Parathyroid adenoma (tissue), 2 donors: ENCODE data around the gene PFKL.

ENCODE experiments used
- H2AFZ ChIP-seq: fragments of 300-600 bp; sonication (generic); one replicate; pipeline ENCODE4 v1.7.0; 2017; ENCODE audit warnings: antibody characterized with exemption, mild to moderate bottlenecking
- H3K27ac ChIP-seq: fragments of 300-600 bp; sonication (generic); one replicate; pipeline ENCODE4 v1.7.0; 2017
- H3K27me3 ChIP-seq: fragments of 300-600 bp; sonication (generic); one replicate; pipeline ENCODE4 v1.7.0; 2017; ENCODE audit warnings: low read length; ENCODE audit not compliant: control insufficient read depth, insufficient read depth
- H3K36me3 ChIP-seq: fragments of 300-600 bp; sonication (generic); one replicate; pipeline ENCODE4 v1.7.0; 2017; ENCODE audit warnings: low read length; ENCODE audit not compliant: control insufficient read depth, insufficient read depth
- H3K4me1 ChIP-seq: fragments of 300-600 bp; sonication (generic); one replicate; pipeline ENCODE4 v1.7.0; 2017; ENCODE audit warnings: control low read depth
- H3K4me2 ChIP-seq: fragments of 300-600 bp; sonication (generic); one replicate; pipeline ENCODE4 v1.7.0; 2017; ENCODE audit warnings: low read length
- H3K4me3 ChIP-seq: fragments of 300-600 bp; sonication (generic); one replicate; pipeline ENCODE4 v1.7.0; 2017; ENCODE audit warnings: low read depth, low read length
- H3K79me2 ChIP-seq: fragments of 300-600 bp; sonication (generic); one replicate; pipeline ENCODE4 v1.7.0; 2017; ENCODE audit warnings: control low read depth
- H3K9ac ChIP-seq: fragments of 300-600 bp; sonication (generic); one replicate; pipeline ENCODE4 v1.7.0; 2017; ENCODE audit warnings: mild to moderate bottlenecking
- H3K9me3 ChIP-seq: fragments of 300-600 bp; sonication (generic); one replicate; pipeline ENCODE4 v1.7.0; 2017; ENCODE audit warnings: low read length; ENCODE audit not compliant: control insufficient read depth
- CTCF ChIP-seq: fragments of 300-600 bp; sonication (generic); IDR thresholded peaks from one replicate; pipeline ENCODE4 v1.7.0; 2017; ENCODE audit warnings: antibody characterized with exemption, mild to moderate bottlenecking
- donor health status: primary hyperparathyroidism.

PFKL gene

GRCh38 chr21:44323591-44323990 is 23.7 kb downstream of the PFKL start:
- Histone ChIP-seq H3K4me2 (no peak overlapping the region), H3K27ac (no peak overlapping the region), H2AFZ (no peak overlapping the region), H3K4me1 (no peaks in the 10 kb centered on the region), H3K9me3 (no peaks in the 10 kb centered on the region), H3K9ac (no peak overlapping the region), H3K4me3 (no peak overlapping the region), H3K27me3 (no peaks in the 10 kb centered on the region), H3K79me2 (no peaks in the 10 kb centered on the region), H3K36me3 (no peaks in the 10 kb centered on the region)
- no peak for TF ChIP-seq CTCF

- Histone ChIP-seq H3K27me3 (no peaks in the 10 kb centered on the region), H2AFZ (no peak overlapping the region), H3K4me3 (no peak overlapping the region), H3K4me1 (no peaks in the 10 kb centered on the region), H3K36me3 (no peaks in the 10 kb centered on the region), H3K4me2 (no peak overlapping the region), H3K79me2 (no peaks in the 10 kb centered on the region), H3K9me3 (no peaks in the 10 kb centered on the region), H3K27ac (no peak overlapping the region), H3K9ac (no peak overlapping the region)
- TF ChIP-seq CTCF, result no peak
These were observed 24.4 kb downstream of the PFKL start for GRCh38 chr21:44324106-44324853.

GRCh38 chr21:44324854-44325107 is 24.9 kb downstream of the PFKL start:
- TF ChIP-seq CTCF, result no peak
- no peaks in the 10 kb centered on the region for H3K79me2 ChIP-seq

DNA sequence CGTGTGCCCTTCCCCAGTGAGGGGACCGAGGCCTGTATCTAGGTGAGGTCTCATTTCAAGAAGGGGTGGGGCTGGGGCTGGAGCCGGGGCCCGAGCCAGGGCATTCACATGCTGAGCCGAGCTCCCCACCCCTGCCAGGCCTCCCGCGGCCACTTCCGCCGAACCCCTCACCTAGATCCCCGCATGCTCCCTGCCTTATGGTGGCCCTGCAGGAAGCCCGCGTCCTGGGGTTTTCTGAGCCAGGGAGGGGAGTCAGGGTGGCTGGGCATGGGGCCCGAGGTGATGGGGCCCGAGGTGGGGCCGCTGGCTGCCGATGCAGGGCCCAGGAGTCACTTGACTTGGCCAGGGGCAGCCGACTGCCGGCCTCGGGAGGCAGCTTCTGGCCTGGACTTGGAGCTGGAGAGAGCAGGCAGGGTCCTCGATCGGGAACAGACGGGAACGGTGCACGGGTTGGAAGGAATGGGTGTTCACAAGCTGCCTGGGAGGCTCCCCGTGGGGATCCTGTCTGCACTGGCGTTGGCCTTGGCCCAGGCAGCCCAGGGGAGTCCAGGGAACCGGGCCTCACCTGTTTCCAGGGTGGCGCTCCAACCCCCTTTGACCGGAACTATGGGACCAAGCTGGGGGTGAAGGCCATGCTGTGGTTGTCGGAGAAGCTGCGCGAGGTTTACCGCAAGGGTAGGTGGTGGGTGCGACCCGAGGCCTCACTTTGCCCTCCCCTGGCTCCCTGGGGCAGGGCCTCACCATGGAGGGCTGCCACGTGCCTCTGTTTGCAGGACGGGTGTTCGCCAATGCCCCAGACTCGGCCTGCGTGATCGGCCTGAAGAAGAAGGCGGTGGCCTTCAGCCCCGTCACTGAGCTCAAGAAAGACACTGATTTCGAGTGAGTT is 25.8 kb downstream of the PFKL start:
- H3K36me3 ChIP-seq, result no peaks in the 10 kb centered on the region
- H3K27ac ChIP-seq, result no peak overlapping the region
- H3K79me2 ChIP-seq, result no peaks in the 10 kb centered on the region
- H3K9ac ChIP-seq, result no peak overlapping the region
- H3K27me3 ChIP-seq, result no peaks in the 10 kb centered on the region
- H3K9me3 ChIP-seq, result no peaks in the 10 kb centered on the region
- H2AFZ ChIP-seq, result no peak overlapping the region
- no peak overlapping the region for H3K4me3 ChIP-seq
- no peaks in the 10 kb centered on the region for H3K4me1 ChIP-seq
- TF ChIP-seq CTCF, result no peak
- H3K4me2 ChIP-seq, result no peak overlapping the region

More at GRCh38 chr21:44324854-44325107, 24.9 kb downstream of the PFKL start:
- Histone ChIP-seq H3K27me3 (no peaks in the 10 kb centered on the region), H2AFZ (no peak overlapping the region), H3K27ac (no peak overlapping the region), H3K9ac (no peak overlapping the region), H3K4me2 (no peak overlapping the region), H3K9me3 (no peaks in the 10 kb centered on the region), H3K4me1 (no peaks in the 10 kb centered on the region), H3K4me3 (no peak overlapping the region), H3K36me3 (no peaks in the 10 kb centered on the region)
